Measurements from ENCODE around the gene MT1B.

GRCh38 chr16:56673921-56674320, 22.2 kb downstream of the MT1B start:
- peak in 3 of 4 experiments; percentile 44 to 57 (median 47) for TF ChIP-seq CTCF (IDR thresholded peaks at IDR 0.05)
- TF ChIP-seq POLR2A (IDR thresholded peaks at IDR 0.05): no peak
- no peak for TF ChIP-seq POLR2AphosphoS5 (IDR thresholded peaks at IDR 0.05)

All from sigmoid colon (tissue), 4 donors.